GM19455 (cell line): ENCODE measurements around the gene C6orf58.
"Not testable (repeated sequence)": the region's sequence is repeated elsewhere in the genome, so short reads cannot be mapped to it uniquely, and the experiment has no call there.

Experiments used
- ATAC-seq: cut with Tn5 transposase; IDR thresholded peaks from one replicate; pipeline ENCODE4 v1.9.1; 2021; ENCODE audit not compliant: unreplicated experiment

Gene C6orf58

GRCh38 chr6:127590344-127590743 is 13.4 kb downstream of the C6orf58 start:
- no peak for ATAC-seq

DNA sequence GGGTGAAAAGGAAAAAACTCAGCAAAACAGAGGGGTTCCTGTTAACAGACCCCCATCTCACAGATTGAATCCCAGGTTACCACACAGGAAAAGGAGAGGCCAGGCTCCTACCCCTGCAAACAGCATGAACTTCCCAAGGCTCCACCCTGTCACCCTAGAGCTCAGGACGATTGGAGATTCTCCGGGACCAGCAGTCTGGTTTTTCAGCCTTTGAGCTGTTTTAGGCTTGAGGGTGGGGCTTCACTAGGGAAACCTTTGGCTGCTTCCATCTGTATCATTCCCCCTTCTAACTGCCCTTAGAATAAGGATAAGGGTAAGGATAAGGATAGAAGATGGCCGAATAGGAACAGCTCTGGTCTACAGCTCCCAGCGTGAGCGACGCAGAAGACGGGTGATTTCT is 16.0 kb downstream of the C6orf58 start:
- no peak for ATAC-seq

GRCh38 chr6:127593456-127593855 is 16.5 kb downstream of the C6orf58 start:
- ATAC-seq, result not testable (repeated sequence)

GRCh38 chr6:127606131-127606562 is 29.2 kb downstream of the C6orf58 start:
- ATAC-seq, result no peak

- ATAC-seq, result no peak
Measured at GRCh38 chr6:127608554-127609270, 31.7 kb downstream of the C6orf58 start.

DNA sequence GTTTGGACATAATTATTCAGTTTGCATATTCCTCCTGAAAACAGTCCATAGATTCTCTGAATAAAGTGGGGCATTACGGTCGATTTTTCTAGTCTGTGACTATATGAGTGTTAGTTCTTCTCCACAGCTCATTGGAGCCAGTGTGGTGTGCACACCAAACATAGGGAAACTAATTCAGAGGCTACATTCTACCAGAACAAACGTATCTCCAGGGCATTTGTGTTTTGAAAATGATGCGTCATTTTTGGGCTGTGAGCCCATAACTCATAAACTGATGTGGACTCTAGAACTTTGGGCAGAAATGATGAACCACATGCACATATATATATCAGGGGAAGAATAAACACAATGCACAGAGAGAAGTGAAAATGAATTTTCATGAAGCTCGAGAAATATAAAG is 41.8 kb downstream of the C6orf58 start:
- ATAC-seq, result no peak

DNA sequence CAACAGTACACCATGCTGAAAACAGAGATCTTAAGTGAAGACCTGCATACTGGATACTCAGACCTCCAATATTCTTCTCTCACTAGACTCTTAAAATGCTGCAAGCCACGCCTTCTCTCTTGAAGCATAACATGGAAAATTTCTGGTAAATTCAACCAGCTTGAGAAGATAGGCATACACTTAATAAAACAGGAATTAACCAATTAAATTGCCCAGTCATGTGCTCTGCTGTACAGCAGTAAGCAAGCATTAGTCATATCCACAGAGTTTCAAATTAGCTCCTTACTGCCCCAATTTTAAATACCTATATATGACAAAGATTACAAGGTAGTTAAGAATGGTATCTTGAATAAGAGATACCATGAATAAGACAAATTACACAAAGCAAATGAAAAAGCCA is 53.8 kb downstream of the C6orf58 start:
- no peak for ATAC-seq

DNA sequence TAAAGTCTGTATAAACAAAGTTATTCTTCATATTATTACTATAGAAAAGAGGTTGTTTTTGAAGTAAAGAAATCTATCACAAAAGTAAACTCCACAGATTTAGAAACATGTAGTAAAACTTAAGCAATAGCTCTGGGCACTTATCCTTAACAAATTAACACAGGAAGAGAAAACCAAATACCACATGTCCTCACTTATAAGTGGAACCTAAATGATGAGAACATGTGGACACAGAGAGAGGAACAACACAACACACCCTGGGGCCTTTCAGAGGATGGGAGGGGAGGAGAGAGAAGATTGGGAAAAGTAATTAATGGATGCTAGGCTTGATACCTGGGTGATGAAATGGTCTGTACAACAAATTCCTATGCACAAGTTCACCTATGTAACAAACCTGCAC is 57.2 kb downstream of the C6orf58 start:
- ATAC-seq, result no peak

GRCh38 chr6:127635091-127635490 is 58.1 kb downstream of the C6orf58 start:
- ATAC-seq, result no peak

DNA sequence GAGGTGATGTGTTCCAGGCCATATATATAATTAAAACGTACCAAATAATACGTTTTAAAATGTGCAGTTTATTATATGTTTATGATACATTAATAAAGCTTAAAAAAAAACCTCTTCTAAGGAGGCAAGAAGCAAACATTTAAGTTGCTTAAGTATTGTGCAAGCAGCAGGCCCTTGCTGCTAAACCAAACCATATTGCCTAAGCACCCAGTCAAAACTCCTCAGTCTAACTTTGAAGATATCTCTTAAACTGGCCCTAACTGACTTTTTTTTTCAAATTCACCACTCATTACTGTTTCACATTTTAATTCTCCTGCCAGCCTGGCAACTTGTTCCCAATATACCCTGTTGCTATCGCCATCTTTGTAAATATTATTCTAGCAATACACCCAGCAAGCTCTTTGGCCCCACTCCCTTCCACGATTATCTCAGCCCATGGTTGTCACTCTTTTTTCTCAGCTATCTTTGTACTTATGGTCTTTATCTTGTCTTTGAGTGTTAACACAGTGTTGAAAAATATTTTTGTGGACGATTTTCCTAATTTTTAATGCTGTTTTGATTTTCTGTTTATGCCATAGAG is 60.9 kb downstream of the C6orf58 start:
- ATAC-seq, result no peak
